ENCODE results near the gene CFAP46. TPM values are rescaled to one million over a fixed set of nuclear protein-coding genes. Genes with fewer than 3 reads are reported as not detected.

The CFAP46 gene
- polyA plus RNA-seq, 1 donor from 2014 or later = 2.6 TPM

GRCh38 chr10:132803416-132804210 is 138.8 kb downstream of the CFAP46 start:
- H3K4me2 ChIP-seq (ENCODE audit: low read length) = no peak overlapping the region
- no peaks in the 10 kb centered on the region for H3K79me2 ChIP-seq (replicated peaks; ENCODE audit: insufficient read depth, low read length)
- no peaks in the 10 kb centered on the region for H3K36me3 ChIP-seq (ENCODE audit: insufficient read depth, low read length)
- H3K9me2 ChIP-seq (ENCODE audit: insufficient read depth, low read length) = no peaks in the 10 kb centered on the region
- no peak overlapping the region for H2AFZ ChIP-seq (ENCODE audit: low read depth, low read length)
- H3K9ac ChIP-seq (ENCODE audit: low read length) = no peak overlapping the region
- H3K4me3 ChIP-seq (ENCODE audit: low read length) = no peak overlapping the region
- H3K27ac ChIP-seq (ENCODE audit: low read length) = no peak overlapping the region
- peaks cover 4% of the 10 kb centered on the region for H3K9me3 ChIP-seq (ENCODE audit: low read length)
- TF ChIP-seq EP300 (conservative IDR thresholded peaks at IDR 0.05; ENCODE audit: poor library complexity, severe bottlenecking) (no peak), REST (IDR thresholded peaks at IDR 0.05; ENCODE audit: borderline replicate concordance) (no peak), POLR2AphosphoS5 (IDR thresholded peaks at IDR 0.05) (no peak), RAD21 (conservative IDR thresholded peaks at IDR 0.05) (no peak), EZH2 (IDR thresholded peaks at IDR 0.05; ENCODE audit: borderline replicate concordance, insufficient read depth, low read length, poor library complexity, severe bottlenecking) (no peak), SMC3 (conservative IDR thresholded peaks at IDR 0.05; ENCODE audit: poor library complexity) (no peak), MXI1 (conservative IDR thresholded peaks at IDR 0.05; ENCODE audit: poor library complexity, severe bottlenecking) (no peak), TAF1 (IDR thresholded peaks at IDR 0.05; ENCODE audit: low read depth) (no peak)
- TF ChIP-seq, protein P1, sequence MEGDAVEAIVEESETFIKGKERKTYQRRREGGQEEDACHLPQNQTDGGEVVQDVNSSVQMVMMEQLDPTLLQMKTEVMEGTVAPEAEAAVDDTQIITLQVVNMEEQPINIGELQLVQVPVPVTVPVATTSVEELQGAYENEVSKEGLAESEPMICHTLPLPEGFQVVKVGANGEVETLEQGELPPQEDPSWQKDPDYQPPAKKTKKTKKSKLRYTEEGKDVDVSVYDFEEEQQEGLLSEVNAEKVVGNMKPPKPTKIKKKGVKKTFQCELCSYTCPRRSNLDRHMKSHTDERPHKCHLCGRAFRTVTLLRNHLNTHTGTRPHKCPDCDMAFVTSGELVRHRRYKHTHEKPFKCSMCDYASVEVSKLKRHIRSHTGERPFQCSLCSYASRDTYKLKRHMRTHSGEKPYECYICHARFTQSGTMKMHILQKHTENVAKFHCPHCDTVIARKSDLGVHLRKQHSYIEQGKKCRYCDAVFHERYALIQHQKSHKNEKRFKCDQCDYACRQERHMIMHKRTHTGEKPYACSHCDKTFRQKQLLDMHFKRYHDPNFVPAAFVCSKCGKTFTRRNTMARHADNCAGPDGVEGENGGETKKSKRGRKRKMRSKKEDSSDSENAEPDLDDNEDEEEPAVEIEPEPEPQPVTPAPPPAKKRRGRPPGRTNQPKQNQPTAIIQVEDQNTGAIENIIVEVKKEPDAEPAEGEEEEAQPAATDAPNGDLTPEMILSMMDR (IDR thresholded peaks at IDR 0.05; ENCODE audit: poor library complexity, severe bottlenecking) = no peak
- H3F3A ChIP-seq (ENCODE audit: insufficient read depth, low read length, poor library complexity, severe bottlenecking) = no peaks in the 10 kb centered on the region
- H4K20me1 ChIP-seq (ENCODE audit: insufficient read depth) = no peaks in the 10 kb centered on the region
- H3K27me3 ChIP-seq (ENCODE audit: insufficient read depth, low read depth, low read length) = no peaks in the 10 kb centered on the region

DNA sequence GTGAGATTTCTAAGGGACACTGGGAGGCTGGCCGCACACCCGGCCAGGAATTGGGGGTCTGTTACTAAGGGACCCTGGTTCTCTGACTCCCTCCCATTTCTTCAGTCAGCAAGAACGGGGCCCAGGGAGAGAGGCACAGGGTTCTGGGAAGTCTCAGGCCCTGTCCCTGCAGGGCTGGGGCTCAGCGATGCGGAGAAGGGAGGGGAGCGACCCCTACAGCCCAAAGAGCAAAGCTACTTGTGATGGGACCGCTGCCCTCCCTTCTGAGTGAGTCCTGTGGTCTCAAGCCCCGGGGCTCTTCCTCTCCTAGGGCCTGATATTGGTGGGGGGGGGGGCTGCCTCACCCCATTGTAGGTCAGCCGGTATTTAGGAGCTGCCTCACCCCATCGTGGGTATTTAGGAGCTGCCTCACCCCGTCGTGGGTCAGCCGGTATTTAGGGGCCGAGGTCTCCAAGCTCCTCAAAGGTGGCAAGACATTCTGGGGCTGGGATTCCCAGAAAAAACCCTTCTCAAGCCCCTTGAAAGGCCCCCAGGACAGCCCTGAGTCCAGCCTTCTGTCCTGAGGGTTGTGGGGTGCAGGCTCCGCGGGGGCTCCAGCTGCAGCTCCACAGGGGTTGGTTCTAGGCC is 139.6 kb downstream of the CFAP46 start:
- H3K27ac ChIP-seq (ENCODE audit: low read length) = no peak overlapping the region

More for the DNA sequence above, 139.6 kb downstream of the CFAP46 start:
- Histone ChIP-seq H2AFZ (ENCODE audit: low read depth, low read length) (no peak overlapping the region), H4K20me1 (ENCODE audit: insufficient read depth) (no peaks in the 10 kb centered on the region), H3K9me2 (ENCODE audit: insufficient read depth, low read length) (no peaks in the 10 kb centered on the region), H3K4me2 (ENCODE audit: low read length) (no peak overlapping the region), H3K9me3 (ENCODE audit: low read length) (peaks cover 4% of the 10 kb centered on the region), H3K79me2 (replicated peaks; ENCODE audit: insufficient read depth, low read length) (no peaks in the 10 kb centered on the region), H3K27me3 (ENCODE audit: insufficient read depth, low read depth, low read length) (no peaks in the 10 kb centered on the region), H3K4me3 (ENCODE audit: low read length) (no peak overlapping the region), H3K36me3 (ENCODE audit: insufficient read depth, low read length) (no peaks in the 10 kb centered on the region), H3F3A (ENCODE audit: insufficient read depth, low read length, poor library complexity, severe bottlenecking) (no peaks in the 10 kb centered on the region), H3K9ac (ENCODE audit: low read length) (no peak overlapping the region)
- TF ChIP-seq SMC3 (conservative IDR thresholded peaks at IDR 0.05; ENCODE audit: poor library complexity) (no peak), POLR2AphosphoS5 (IDR thresholded peaks at IDR 0.05) (no peak), REST (IDR thresholded peaks at IDR 0.05; ENCODE audit: borderline replicate concordance) (no peak), TAF1 (IDR thresholded peaks at IDR 0.05; ENCODE audit: low read depth) (no peak), EP300 (conservative IDR thresholded peaks at IDR 0.05; ENCODE audit: poor library complexity, severe bottlenecking) (no peak), MXI1 (conservative IDR thresholded peaks at IDR 0.05; ENCODE audit: poor library complexity, severe bottlenecking) (no peak), EZH2 (IDR thresholded peaks at IDR 0.05; ENCODE audit: borderline replicate concordance, insufficient read depth, low read length, poor library complexity, severe bottlenecking) (no peak), RAD21 (conservative IDR thresholded peaks at IDR 0.05) (no peak)
- TF ChIP-seq, protein P1 (IDR thresholded peaks at IDR 0.05; ENCODE audit: poor library complexity, severe bottlenecking) = no peak

All from neural cell (in vitro differentiated cells).